Measurements from ENCODE around the gene INPP4B.

INPP4B gene

DNA sequence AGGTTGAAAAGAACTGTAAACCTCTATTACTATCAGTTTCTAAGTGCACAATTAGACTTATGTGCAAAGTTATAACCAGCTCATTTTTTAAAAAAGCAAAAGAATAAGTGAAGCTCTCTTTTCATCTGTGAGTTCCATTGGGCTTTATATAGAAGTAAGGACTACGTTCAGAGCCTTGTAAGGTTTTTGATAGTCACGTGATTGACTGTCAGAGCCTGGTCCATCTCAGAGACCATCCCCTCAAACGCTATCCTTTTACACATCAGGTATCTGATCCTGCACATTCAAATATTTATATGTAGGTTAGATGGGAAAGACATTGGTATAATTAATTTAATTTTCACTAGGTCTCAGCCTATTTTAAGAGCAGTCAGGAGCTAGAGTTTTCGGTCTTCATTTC, 279.3 kb downstream of the INPP4B start:
- DNase-seq = no peak

- DNase-seq = no peak
Measured at GRCh38 chr4:142566243-142566642, 279.9 kb downstream of the INPP4B start.

- no peak for DNase-seq
Measured at GRCh38 chr4:142565771-142566170, 280.3 kb downstream of the INPP4B start.

DNA sequence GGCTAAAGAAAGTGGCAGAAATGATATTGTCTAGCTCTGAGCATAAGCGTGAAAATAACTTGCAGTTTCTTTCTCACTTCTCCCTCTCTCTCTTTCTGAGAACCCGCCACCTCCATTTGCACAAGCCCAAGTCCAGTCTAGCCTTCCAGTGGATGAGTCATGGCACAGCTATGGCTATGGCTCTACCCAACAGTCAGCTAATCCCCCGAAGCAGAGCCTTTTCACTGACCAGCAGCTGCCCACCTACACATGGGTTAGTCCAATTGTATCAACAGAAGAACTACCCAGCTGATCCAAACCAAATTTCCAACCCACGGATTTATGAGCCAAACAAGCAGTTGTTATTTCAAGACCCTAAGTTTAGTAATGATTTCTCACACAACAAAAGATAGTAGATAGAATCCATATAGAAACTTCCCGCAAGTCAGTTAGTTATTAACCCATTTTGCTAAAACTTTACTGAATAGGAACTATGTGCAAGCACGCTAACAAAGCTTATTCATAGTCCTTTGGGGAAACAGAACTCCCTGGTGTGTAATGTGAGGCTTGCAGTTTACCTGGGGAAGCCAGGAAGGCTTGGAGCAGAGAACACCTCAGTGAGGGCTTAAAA, 282.3 kb downstream of the INPP4B start:
- DNase-seq = no peak

- no peak for DNase-seq
Measured at GRCh38 chr4:142559986-142560385, 286.1 kb downstream of the INPP4B start.

GRCh38 chr4:142558851-142559250, 287.2 kb downstream of the INPP4B start:
- no peak for DNase-seq

DNA sequence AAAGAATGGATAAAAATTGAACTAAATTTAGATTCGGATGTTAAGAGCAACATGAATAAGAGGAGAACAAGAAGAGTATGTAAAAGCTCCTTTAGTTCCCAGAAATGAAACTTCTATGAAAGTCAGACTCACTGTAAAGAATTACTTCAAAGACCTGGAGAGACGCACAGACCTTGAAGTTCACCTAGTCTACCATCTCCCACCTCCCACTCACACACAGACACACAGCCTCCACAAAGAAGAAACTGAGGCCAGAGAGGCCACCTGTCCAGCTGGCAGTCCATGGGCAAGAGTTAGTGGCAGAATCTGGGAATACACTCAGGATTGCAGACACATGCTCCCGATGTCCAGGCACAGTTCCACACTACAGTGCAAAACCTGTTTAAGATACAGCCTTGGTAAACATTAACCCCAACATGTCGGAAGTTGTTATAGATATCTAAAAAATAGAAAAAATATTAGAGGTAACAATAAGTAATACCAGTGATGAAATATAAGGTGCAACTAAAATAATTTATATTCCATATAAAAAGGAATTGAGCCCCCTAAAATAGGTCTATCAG, 288.8 kb downstream of the INPP4B start:
- DNase-seq = no peak

- DNase-seq = no peak
Measured at GRCh38 chr4:142556570-142557238, 289.4 kb downstream of the INPP4B start.

GRCh38 chr4:142556048-142556447, 290.1 kb downstream of the INPP4B start:
- no peak for DNase-seq

GRCh38 chr4:142554412-142554811, 291.7 kb downstream of the INPP4B start:
- DNase-seq = no peak

GRCh38 chr4:142551517-142552305, 294.4 kb downstream of the INPP4B start:
- no peak for DNase-seq

GRCh38 chr4:142550965-142551364, 295.1 kb downstream of the INPP4B start:
- no peak for DNase-seq

- peak; percentile 88 for DNase-seq
Measured at GRCh38 chr4:142549726-142550463, 296.2 kb downstream of the INPP4B start.

DNA sequence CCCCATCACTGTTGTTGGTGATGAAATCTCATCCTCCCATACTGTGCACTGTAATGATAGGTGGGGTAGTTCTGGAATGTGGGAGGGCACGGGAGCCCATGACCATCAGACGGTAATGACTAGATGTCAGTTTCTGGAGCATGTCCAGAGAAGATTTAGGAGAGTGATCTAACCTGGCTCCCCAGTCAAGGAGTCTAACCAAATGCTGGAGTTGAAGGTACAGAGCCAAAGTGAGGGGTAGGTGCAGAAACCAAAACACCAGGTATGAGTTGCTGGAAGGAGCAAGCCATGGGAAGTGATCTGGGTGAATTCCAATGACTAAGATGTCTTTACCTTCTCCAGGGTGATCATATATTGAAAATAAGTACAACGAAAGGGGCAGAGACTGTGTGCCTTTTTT, 296.9 kb downstream of the INPP4B start:
- DNase-seq = no peak

DNA sequence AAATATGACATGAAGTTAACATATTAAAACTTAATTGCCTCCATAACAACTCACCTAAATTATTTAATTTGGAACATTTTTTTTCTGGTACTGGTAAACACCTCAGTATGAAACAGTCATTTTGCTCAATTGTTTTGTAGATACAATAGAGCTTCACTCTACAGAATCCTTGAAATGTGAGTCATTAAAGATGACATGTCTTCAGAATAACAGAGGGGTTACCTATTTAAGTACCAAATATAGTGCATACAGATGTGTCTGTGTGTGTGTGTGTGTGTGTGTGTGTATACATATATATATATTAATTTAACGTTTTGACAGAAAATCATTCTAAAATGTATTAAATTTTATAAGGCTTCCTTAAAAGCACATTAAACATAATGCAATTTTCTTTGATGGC, 297.6 kb downstream of the INPP4B start:
- DNase-seq = no peak

GRCh38 chr4:142547974-142548373, 298.1 kb downstream of the INPP4B start:
- DNase-seq = no peak

DNA sequence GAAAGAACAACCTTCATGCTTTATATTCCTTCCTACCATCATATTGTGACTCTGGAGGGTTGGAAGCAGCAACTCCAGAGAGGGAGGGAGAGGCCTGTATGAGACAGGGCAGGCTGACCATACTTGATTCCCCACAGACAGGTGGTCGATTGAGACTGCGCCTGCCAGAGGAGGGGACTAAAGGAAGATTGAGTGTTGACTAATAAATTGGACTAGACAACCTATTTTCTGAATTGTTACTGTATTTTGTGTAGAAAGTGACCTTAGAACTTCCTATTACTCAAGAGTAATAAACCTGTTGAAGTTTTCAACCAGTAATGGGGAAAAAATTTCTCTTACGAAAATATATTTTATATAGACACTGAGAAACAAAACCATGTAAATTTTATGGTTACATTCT, 301.5 kb downstream of the INPP4B start:
- DNase-seq = no peak

DNA sequence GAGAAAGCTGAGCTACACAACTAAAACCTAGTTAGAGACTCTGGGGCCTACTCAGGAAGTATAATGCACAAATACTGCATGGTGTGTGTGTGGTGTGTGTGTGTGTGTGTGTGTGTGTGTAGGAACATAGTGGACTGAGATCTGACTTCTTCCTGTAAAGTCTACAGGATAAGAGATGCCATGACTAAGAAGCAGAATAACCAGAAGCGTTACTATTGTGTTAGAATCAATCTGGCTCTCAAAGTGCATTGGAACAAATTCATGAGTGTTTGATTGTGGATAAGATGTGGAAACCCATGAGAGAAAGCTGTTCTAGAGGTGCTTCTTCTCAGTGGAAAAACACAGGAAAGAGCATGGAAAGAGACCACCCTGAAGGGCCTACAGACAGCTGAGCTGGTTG, 302.1 kb downstream of the INPP4B start:
- DNase-seq = no peak

- no peak for DNase-seq
Measured at GRCh38 chr4:142540483-142540804, 305.7 kb downstream of the INPP4B start.

GRCh38 chr4:142539796-142540482, 306.2 kb downstream of the INPP4B start:
- DNase-seq = no peak

GRCh38 chr4:142535009-142535408, 311.1 kb downstream of the INPP4B start:
- no peak for DNase-seq

DNA sequence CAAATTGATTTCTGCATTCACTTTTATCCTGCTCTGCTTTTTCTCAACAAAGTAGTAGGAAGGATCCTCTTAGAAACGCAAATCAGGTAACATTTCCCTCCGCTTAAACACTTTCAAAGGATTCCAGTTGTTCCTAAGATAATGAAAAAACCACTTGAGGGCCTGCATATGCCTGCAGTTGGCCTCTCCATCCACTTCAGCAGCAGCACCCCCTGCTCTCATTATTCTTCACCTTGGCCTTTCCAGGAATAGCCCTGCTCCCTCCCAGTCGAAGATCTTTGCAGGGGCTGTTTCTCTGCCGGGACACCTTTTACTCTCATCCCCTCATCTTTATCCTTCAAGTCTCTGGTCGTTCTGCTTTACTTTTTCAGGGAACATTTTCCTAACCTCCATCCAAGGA, 314.0 kb downstream of the INPP4B start:
- no peak for DNase-seq

- no peak for DNase-seq
Measured at GRCh38 chr4:142530728-142531127, 315.4 kb downstream of the INPP4B start.
